NCI-H345 treated with DMSO at 0.1 percent for 48 hours (cell line): ENCODE measurements around the gene TOLLIP.

Experiments used
- DNase-seq: peaks from one replicate; lab custom pipeline; 2025; ENCODE audit not compliant: unreplicated experiment; lab: John Stamatoyannopoulos, UW

Gene TOLLIP

GRCh38 chr11:1285316-1285744, 24.1 kb downstream of the TOLLIP start:
- DNase-seq = no peak

- DNase-seq = no peak
These were observed 25.5 kb downstream of the TOLLIP start for GRCh38 chr11:1283906-1284305.

GRCh38 chr11:1283091-1283511, 26.3 kb downstream of the TOLLIP start:
- DNase-seq = no peak

GRCh38 chr11:1281974-1282365, 27.5 kb downstream of the TOLLIP start:
- DNase-seq = no peak

- no peak for DNase-seq
These were observed 28.0 kb downstream of the TOLLIP start for GRCh38 chr11:1281326-1281973.

GRCh38 chr11:1280116-1281035, 29.1 kb downstream of the TOLLIP start:
- DNase-seq = no peak

- DNase-seq = no peak
These were observed 29.8 kb downstream of the TOLLIP start for GRCh38 chr11:1279674-1280055.

- no peak for DNase-seq
These were observed 30.4 kb downstream of the TOLLIP start for GRCh38 chr11:1278766-1279673.

GRCh38 chr11:1277936-1278512, 31.4 kb downstream of the TOLLIP start:
- DNase-seq = no peak

GRCh38 chr11:1276866-1277615, 32.4 kb downstream of the TOLLIP start:
- DNase-seq = no peak

GRCh38 chr11:1276041-1276790, 33.2 kb downstream of the TOLLIP start:
- DNase-seq = no peak

GRCh38 chr11:1275021-1275420, 34.4 kb downstream of the TOLLIP start:
- no peak for DNase-seq

GRCh38 chr11:1274501-1274900, 34.9 kb downstream of the TOLLIP start:
- no peak for DNase-seq

- no peak for DNase-seq
These were observed 36.9 kb downstream of the TOLLIP start for GRCh38 chr11:1272531-1272930.

- no peak for DNase-seq
These were observed 37.5 kb downstream of the TOLLIP start for GRCh38 chr11:1271927-1272326.

GRCh38 chr11:1271406-1271805, 38.0 kb downstream of the TOLLIP start:
- DNase-seq = no peak

- no peak for DNase-seq
These were observed 38.4 kb downstream of the TOLLIP start for GRCh38 chr11:1271002-1271401.

- no peak for DNase-seq
These were observed 39.0 kb downstream of the TOLLIP start for GRCh38 chr11:1270476-1270875.

- DNase-seq = no peak
These were observed 39.5 kb downstream of the TOLLIP start for GRCh38 chr11:1269957-1270356.
